Right atrium auricular region (tissue), 2 donors: ENCODE measurements around the gene PLEKHA7. TPM values are rescaled to one million over a fixed set of nuclear protein-coding genes. Genes with fewer than 3 reads are reported as not detected.
A peak's percentile ranks its signal among the peaks of the same experiment; 100 is the strongest.

Source experiments
- DNase-seq: peaks from one replicate; pipeline ENCODE4 v3.0.0-alpha.2; 2019; ENCODE audit warnings: low spot score
- H3K27ac ChIP-seq, 2 donors: fragments of 200-600 bp; sonication (generic); 1 replicate in 1 of 2; 2 replicates in 1 of 2; pipeline ENCODE4 v1.5.1; 2016 to 2019
- H3K27me3 ChIP-seq, 2 donors: fragments of 200-600 bp; sonication (generic); one replicate each; pipeline versions ENCODE4 v1.5.1 to v1.6.0; 2017 to 2019
- H3K36me3 ChIP-seq: fragments of 200-600 bp; sonication (generic); one replicate; pipeline ENCODE4 v1.5.1; 2016
- H3K4me1 ChIP-seq, 2 donors: fragments of 200-600 bp; sonication (generic); one replicate each; pipeline versions ENCODE4 v1.5.1 to v1.6.0; 2017 to 2019
- H3K4me3 ChIP-seq, 2 donors: fragments of 200-600 bp; sonication (generic); 1 replicate in 1 of 2; 2 replicates in 1 of 2; pipeline ENCODE4 v1.5.1; 2017 to 2019; ENCODE audit warnings: mild to moderate bottlenecking in 1 of 2, moderate library complexity in 1 of 2
- H3K9me3 ChIP-seq, 2 donors: fragments of 200-600 bp; sonication (generic); one replicate each; pipeline ENCODE4 v1.5.1; 2019
- total RNA-seq, 2 donors: library from RNA; depleted of rRNA; stranded (reverse); fragments of >200 nt; gene quantifications; one replicate each; pipeline ENCODE4 v1.1.0, GENCODE V29; 2016
- TF ChIP-seq, protein P1 (sequence below), 2 donors: fragments of 200-600 bp; sonication (generic); IDR thresholded peaks; one replicate each; pipeline ENCODE4 v1.5.1; 2019; ENCODE audit warnings: antibody characterized with exemption in 2 of 2

PLEKHA7 gene
- total RNA-seq, 2 donors from 2014 or later, result 18.8 to 24.6 TPM

DNA sequence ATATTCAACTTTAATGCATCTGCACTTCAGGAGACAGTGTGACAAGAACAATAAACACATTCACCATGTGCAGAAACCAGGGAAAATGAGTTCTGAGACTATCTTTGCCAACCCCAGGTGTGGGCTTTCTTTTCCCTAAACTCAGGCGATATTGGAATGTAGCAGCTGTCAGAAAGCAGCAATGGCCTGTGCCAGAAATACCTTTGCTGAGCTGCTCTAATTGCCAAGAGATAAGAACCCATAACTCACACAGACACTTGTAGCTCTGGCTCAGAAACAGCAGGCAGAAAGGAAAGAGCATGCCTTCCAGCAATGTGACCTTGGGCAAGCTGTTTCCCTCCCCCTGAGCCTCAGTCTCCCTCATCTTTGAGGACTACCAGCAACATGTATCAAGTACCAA, 77.6 kb downstream of the PLEKHA7 start:
- no peaks in the 10 kb centered on the region for H3K9me3 ChIP-seq
- no peaks in the 10 kb centered on the region for H3K36me3 ChIP-seq
- no peak overlapping the region for H3K4me3 ChIP-seq
- TF ChIP-seq, protein P1, sequence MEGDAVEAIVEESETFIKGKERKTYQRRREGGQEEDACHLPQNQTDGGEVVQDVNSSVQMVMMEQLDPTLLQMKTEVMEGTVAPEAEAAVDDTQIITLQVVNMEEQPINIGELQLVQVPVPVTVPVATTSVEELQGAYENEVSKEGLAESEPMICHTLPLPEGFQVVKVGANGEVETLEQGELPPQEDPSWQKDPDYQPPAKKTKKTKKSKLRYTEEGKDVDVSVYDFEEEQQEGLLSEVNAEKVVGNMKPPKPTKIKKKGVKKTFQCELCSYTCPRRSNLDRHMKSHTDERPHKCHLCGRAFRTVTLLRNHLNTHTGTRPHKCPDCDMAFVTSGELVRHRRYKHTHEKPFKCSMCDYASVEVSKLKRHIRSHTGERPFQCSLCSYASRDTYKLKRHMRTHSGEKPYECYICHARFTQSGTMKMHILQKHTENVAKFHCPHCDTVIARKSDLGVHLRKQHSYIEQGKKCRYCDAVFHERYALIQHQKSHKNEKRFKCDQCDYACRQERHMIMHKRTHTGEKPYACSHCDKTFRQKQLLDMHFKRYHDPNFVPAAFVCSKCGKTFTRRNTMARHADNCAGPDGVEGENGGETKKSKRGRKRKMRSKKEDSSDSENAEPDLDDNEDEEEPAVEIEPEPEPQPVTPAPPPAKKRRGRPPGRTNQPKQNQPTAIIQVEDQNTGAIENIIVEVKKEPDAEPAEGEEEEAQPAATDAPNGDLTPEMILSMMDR (IDR thresholded peaks at IDR 0.05), result no peak
- H3K27me3 ChIP-seq, result no peaks in the 10 kb centered on the region
- peak overlapping the region; percentile 35 to 62 for H3K27ac ChIP-seq
- no peak for DNase-seq
- peaks cover 0 to 37% of the 10 kb centered on the region in 2 donors for H3K4me1 ChIP-seq

DNA sequence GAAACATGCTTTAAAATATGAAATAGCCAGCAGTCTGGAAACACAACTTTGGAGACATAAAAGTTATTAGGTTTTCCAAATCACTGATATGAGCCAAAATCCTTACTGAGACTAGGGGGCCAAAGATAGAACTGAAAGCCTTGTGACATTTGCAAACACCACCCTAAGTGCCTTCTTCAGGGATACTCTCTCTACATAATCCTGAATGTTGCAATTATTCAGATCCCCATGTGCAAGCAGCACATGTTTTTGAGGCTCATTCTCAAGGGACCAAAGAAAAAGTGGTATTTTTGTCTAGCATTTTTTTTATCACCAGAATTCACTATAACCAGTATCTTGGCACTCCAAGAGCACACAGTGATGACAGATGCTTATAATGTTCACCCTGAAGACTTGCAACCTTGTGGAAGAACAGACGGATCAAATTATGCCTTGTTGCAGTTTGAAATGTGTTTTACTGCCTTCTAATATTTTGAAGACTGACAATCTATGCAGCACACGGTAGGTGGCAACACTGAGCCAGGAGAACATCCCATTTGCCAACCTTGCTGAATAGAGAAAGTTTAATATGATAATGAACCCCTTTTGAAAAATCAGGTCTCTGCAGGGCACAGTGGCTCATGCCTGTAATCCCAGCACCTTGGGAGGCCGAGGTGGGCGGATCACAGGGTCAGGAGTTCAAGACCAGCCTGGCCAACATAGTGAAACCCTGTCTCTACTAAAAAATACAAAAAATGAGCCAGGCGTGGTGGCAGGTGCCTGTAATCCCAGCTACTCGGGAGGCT, 78.5 kb downstream of the PLEKHA7 start:
- Histone ChIP-seq H3K4me1 (peaks cover 0 to 37% of the 10 kb centered on the region in 2 donors), H3K27me3 (no peaks in the 10 kb centered on the region), H3K27ac (peak overlapping the region in 1 of 2 donors; percentile 62), H3K4me3 (no peak overlapping the region), H3K36me3 (no peaks in the 10 kb centered on the region), H3K9me3 (no peaks in the 10 kb centered on the region)
- TF ChIP-seq, protein P1 (IDR thresholded peaks at IDR 0.05), result peak; percentile 64 to 73
- no peak for DNase-seq

DNA sequence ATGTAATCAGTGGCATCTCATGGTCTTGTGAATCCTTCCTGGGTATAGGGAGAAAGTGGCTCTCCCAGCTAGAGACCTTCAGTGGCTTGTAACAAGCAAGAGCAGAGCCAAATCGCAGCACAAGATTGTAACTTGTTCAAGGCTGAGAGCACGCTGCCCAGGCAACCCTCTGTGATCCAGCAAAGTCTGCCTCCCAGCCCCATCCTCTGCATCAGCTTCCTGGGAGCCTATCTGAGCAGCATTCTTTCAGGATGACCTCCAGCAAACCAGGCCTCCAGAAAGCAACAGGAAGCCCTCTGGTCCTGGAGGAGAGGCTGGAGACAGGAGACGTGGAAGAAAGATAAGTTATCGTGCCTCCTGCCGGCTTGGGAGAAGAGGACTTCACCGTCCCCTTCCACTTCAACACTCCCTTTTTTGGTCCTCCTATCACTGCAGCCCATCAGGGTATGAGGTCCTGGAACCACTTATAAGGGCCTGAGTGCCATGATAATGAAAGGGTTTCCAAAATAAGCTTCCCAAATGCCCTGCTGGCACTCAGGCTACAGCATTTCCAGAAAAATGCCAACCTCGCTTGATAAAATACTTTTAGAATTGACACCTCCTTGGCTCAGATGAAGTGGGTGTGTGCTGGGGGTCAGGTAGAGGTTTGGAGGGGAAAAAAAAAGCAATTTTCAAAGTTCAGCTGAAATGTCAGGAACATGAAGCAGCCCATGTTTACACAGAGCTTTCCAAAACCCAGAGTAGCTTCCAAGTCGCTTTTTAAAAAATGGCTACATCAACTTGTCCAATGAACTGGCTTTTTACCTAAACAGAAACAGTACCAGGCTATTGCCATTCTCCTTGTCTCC, 80.2 kb downstream of the PLEKHA7 start:
- peaks cover 0 to 37% of the 10 kb centered on the region in 2 donors for H3K4me1 ChIP-seq
- TF ChIP-seq, protein P1 (IDR thresholded peaks at IDR 0.05), result no peak
- no peaks in the 10 kb centered on the region for H3K36me3 ChIP-seq
- no peaks in the 10 kb centered on the region for H3K27me3 ChIP-seq
- H3K27ac ChIP-seq, result peak overlapping the region; percentile 60 to 62
- H3K9me3 ChIP-seq, result no peaks in the 10 kb centered on the region
- peak; percentile 58 for DNase-seq
- no peak overlapping the region for H3K4me3 ChIP-seq

DNA sequence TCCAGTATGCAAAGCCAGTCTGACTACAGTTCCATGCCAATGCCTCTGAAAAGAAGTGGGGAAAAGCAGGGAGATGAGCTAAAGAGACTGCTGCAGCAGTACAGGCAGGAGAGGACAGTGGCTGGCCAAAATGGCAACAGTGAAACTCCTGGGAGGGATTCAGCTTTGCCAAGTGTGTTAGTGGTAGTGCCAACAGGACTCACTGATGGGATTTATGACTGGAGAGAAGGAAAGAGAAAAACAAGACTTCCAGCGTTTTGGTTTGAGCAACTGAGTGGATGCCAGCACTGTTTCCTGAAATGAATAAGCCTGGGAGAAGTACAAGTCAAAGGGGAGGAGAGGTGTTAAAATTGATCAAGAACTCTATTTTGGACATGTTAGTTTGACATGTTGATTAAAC, 80.9 kb downstream of the PLEKHA7 start:
- Histone ChIP-seq H3K36me3 (no peaks in the 10 kb centered on the region), H3K4me1 (peaks cover 0 to 37% of the 10 kb centered on the region in 2 donors), H3K27ac (peak overlapping the region; percentile 60 to 62), H3K9me3 (no peaks in the 10 kb centered on the region), H3K27me3 (no peaks in the 10 kb centered on the region), H3K4me3 (no peak overlapping the region)
- peak; percentile 30 for DNase-seq
- TF ChIP-seq, protein P1 (IDR thresholded peaks at IDR 0.05), result no peak

DNA sequence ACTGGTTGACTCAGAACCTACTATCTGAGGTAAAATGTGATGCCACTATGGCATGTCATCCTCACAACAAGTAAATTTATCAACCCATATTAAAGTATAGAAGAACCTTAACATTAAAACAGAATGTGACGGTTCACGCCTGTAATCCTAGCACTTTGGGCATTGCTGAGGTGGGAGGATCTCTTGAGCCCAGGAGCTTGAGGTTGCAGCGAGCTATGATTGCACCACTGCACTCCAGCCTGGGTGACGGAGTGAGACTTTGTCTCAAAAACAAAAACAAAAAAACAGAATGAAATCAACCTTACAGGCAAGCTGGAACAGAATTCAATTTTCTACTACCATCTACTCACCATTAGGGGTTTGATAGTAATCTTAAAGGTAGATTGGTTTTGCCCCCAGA, 86.2 kb downstream of the PLEKHA7 start:
- peaks cover 0 to 47% of the 10 kb centered on the region in 2 donors for H3K4me1 ChIP-seq
- no peaks in the 10 kb centered on the region for H3K9me3 ChIP-seq
- H3K4me3 ChIP-seq, result no peak overlapping the region
- DNase-seq, result no peak
- no peaks in the 10 kb centered on the region for H3K36me3 ChIP-seq
- H3K27ac ChIP-seq, result no peak overlapping the region
- TF ChIP-seq, protein P1 (IDR thresholded peaks at IDR 0.05), result no peak
- H3K27me3 ChIP-seq, result no peaks in the 10 kb centered on the region
